Keratinocyte (primary cell): ENCODE measurements around the gene RHOXF1. TPM values are rescaled to one million over a fixed set of nuclear protein-coding genes. Genes with fewer than 3 reads are reported as not detected.
"Not testable (repeated sequence)": the region's sequence is repeated elsewhere in the genome, so short reads cannot be mapped to it uniquely, and the experiment has no call there.

ENCODE experiments used
- DNase-seq: peaks from one replicate; pipeline ENCODE4 v3.0.0-alpha.2; 2011; ENCODE audit warnings: low read depth, missing footprints, low spot score
- FAIRE-seq: peaks from 2 replicates; lab custom pipeline; 2011; peaks lifted over from hg19 to GRCh38; lab: Jason Lieb, UNC
- H2AFZ ChIP-seq: 2 replicates; pipeline ENCODE4 v1.6.0; 2012; ENCODE audit warnings: low read length, control low read depth, inconsistent platforms; ENCODE audit not compliant: control insufficient read depth
- H3K27ac ChIP-seq: 2 replicates; pipeline ENCODE4 v1.5.1; 2011; ENCODE audit warnings: low read length; ENCODE audit not compliant: control insufficient read depth, insufficient read depth
- H3K27me3 ChIP-seq: 3 replicates; pipeline ENCODE4 v1.6.0; 2011; ENCODE audit warnings: low read length; ENCODE audit not compliant: control insufficient read depth, insufficient read depth; ENCODE audit errors: extremely low read depth
- H3K36me3 ChIP-seq, 2 experiments: 2 replicates in 1 of 2; 3 replicates in 1 of 2; pipeline ENCODE4 v1.5.1; 2011; ENCODE audit warnings: low read length in 2 of 2, mild to moderate bottlenecking in 1 of 2; ENCODE audit not compliant: control insufficient read depth in 2 of 2, insufficient read depth in 2 of 2; ENCODE audit errors: extremely low read depth in 1 of 2
- H3K4me1 ChIP-seq: 3 replicates; pipeline ENCODE4 v1.5.1; 2011; ENCODE audit warnings: low read length; ENCODE audit not compliant: control insufficient read depth, insufficient read depth; ENCODE audit errors: extremely low read depth
- H3K4me2 ChIP-seq: 3 replicates; pipeline ENCODE4 v1.6.0; 2011; ENCODE audit warnings: low read depth, low read length; ENCODE audit not compliant: control insufficient read depth, insufficient read depth; ENCODE audit errors: extremely low read depth
- H3K4me3 ChIP-seq, 3 experiments: fragments of 200-600 bp in 1 of 3; sonication (generic) in 1 of 3; 2 replicates in 2 of 3; 3 replicates in 1 of 3; pipeline ENCODE4 v1.5.1; 2011 to 2016; ENCODE audit warnings: low read length in 3 of 3, mild to moderate bottlenecking in 3 of 3, control low read depth in 2 of 3, inconsistent platforms in 1 of 3, low read depth in 1 of 3, mixed read lengths in 1 of 3, mixed run types in 1 of 3, moderate library complexity in 1 of 3; ENCODE audit not compliant: control insufficient read depth in 2 of 3, insufficient read depth in 2 of 3; ENCODE audit errors: extremely low read depth in 1 of 3
- H3K79me2 ChIP-seq: 2 replicates; pipeline ENCODE4 v1.6.0; 2012; ENCODE audit warnings: low read length; ENCODE audit not compliant: control insufficient read depth, insufficient read depth
- H3K9ac ChIP-seq: 3 replicates; pipeline ENCODE4 v1.6.0; 2011; ENCODE audit warnings: low read length; ENCODE audit not compliant: control insufficient read depth, insufficient read depth; ENCODE audit errors: extremely low read depth
- H3K9me1 ChIP-seq: 3 replicates; pipeline ENCODE4 v1.6.0; 2011; ENCODE audit warnings: low read length; ENCODE audit not compliant: control insufficient read depth, insufficient read depth; ENCODE audit errors: extremely low read depth
- H3K9me3 ChIP-seq: 2 replicates; pipeline ENCODE4 v1.5.1; 2012; ENCODE audit warnings: low read depth, low read length; ENCODE audit not compliant: control insufficient read depth
- H4K20me1 ChIP-seq: 3 replicates; pipeline ENCODE4 v1.6.0; 2011; ENCODE audit warnings: low read length; ENCODE audit not compliant: control insufficient read depth, insufficient read depth; ENCODE audit errors: extremely low read depth
- CTCF ChIP-seq, 3 experiments: IDR thresholded peaks in 1 of 3; conservative IDR thresholded peaks in 1 of 3; optimal IDR thresholded peaks in 1 of 3; 2 replicates in 2 of 3; 3 replicates in 1 of 3; pipeline versions ENCODE3 to v1.5.1; 2011; ENCODE audit warnings: low read length in 3 of 3, mild to moderate bottlenecking in 3 of 3, moderate library complexity in 2 of 3, control low read depth in 1 of 3, inconsistent platforms in 1 of 3; ENCODE audit not compliant: insufficient read depth in 2 of 3; ENCODE audit errors: extremely low read depth in 1 of 3
- EZH2 ChIP-seq: IDR thresholded peaks from one replicate; pipeline ENCODE4 v1.6.1; 2012; ENCODE audit warnings: inconsistent platforms, mild to moderate bottlenecking, low read length, moderate library complexity
- dilution Hi-C: fragments of 300-500 bp; cut with MboI; formaldehyde crosslinking; loops from one replicate; pipeline ENCODE4 v1.7.0; 2020; ENCODE audit warnings: low sequenced_read_pairs; ENCODE audit not compliant: extremely low pct_ligation_motif_present
- polyA plus RNA-seq, 5 experiments: library from polyadenylated mRNA; depleted of rRNA in 3 of 5; stranded (reverse) in 3 of 5; stranded (forward) in 1 of 5; unstranded in 1 of 5; fragments of >200 nt; gene quantifications; 1 replicate in 1 of 5; 2 replicates in 3 of 5; 3 replicates in 1 of 5; pipeline versions ENCODE4 v1.2.1 to v1.2.3, GENCODE V29; 2011 to 2012; ENCODE audit warnings: missing spikeins in 2 of 5, low read depth in 1 of 5, low replicate concordance in 1 of 5

Gene RHOXF1
- polyA plus RNA-seq, 1 donor (not counting 4 experiments of a cell fraction or from before 2014, with no cell fraction given): not detected

GRCh38 chrX:120147537-120147936, 31.8 kb upstream of the RHOXF1 start:
- TF ChIP-seq CTCF (optimal IDR thresholded peaks at IDR 0.05 in 1 of 3, IDR thresholded peaks at IDR 0.05 in 1 of 3, conservative IDR thresholded peaks at IDR 0.05 in 1 of 3; ENCODE audit: extremely low read depth in 1 of 3, insufficient read depth in 2 of 3, low read length in 3 of 3): no peak
- no peak for TF ChIP-seq EZH2
- Histone ChIP-seq H4K20me1 (no peaks in the 10 kb centered on the region), H3K4me3 (no peak overlapping the region), H3K9ac (no peak overlapping the region), H3K27ac (no peak overlapping the region), H3K9me3 (peaks cover 6% of the 10 kb centered on the region), H3K79me2 (no peaks in the 10 kb centered on the region), H3K4me2 (no peak overlapping the region), H3K27me3 (no peaks in the 10 kb centered on the region), H3K4me1 (no peaks in the 10 kb centered on the region), H2AFZ (no peak overlapping the region), H3K9me1 (no peaks in the 10 kb centered on the region), H3K36me3 (no peaks in the 10 kb centered on the region)
- dilution Hi-C loops: no loop called here
- DNase-seq (no peak), FAIRE-seq (no peak)

- H3K4me2 ChIP-seq, H3K9me1 ChIP-seq, dilution Hi-C loops, H3K9ac ChIP-seq, H3K79me2 ChIP-seq, H3K4me1 ChIP-seq, H3K27me3 ChIP-seq, H3K9me3 ChIP-seq, H4K20me1 ChIP-seq, FAIRE-seq, H3K27ac ChIP-seq, H3K36me3 ChIP-seq, H2AFZ ChIP-seq, H3K4me3 ChIP-seq, DNase-seq: not testable (repeated sequence)
These were observed 30.6 kb upstream of the RHOXF1 start for GRCh38 chrX:120146323-120146722.

- H3K9ac ChIP-seq: no peak overlapping the region
- TF ChIP-seq EZH2: no peak
- no peak for TF ChIP-seq CTCF (optimal IDR thresholded peaks at IDR 0.05 in 1 of 3, IDR thresholded peaks at IDR 0.05 in 1 of 3, conservative IDR thresholded peaks at IDR 0.05 in 1 of 3; ENCODE audit: extremely low read depth in 1 of 3, insufficient read depth in 2 of 3, low read length in 3 of 3)
- no peak overlapping the region for H2AFZ ChIP-seq
- H3K36me3 ChIP-seq: no peaks in the 10 kb centered on the region
- H3K4me3 ChIP-seq: no peak overlapping the region
- H4K20me1 ChIP-seq: no peaks in the 10 kb centered on the region
- no peaks in the 10 kb centered on the region for H3K4me1 ChIP-seq
- no peaks in the 10 kb centered on the region for H3K9me1 ChIP-seq
- no peak for DNase-seq
- H3K79me2 ChIP-seq: no peaks in the 10 kb centered on the region
- no peaks in the 10 kb centered on the region for H3K27me3 ChIP-seq
- FAIRE-seq: no peak
- H3K4me2 ChIP-seq: no peak overlapping the region
- H3K9me3 ChIP-seq: peaks cover 6% of the 10 kb centered on the region
- no peak overlapping the region for H3K27ac ChIP-seq
- dilution Hi-C loops: no loop called here
These were observed 29.7 kb upstream of the RHOXF1 start for GRCh38 chrX:120145295-120145925.
